MM.1S (cell line): Measurements from ENCODE around the gene POLR3A.

Experiments used
- DNase-seq: peaks from one replicate; pipeline ENCODE4 v3.0.0-alpha.2; 2015
- H2AFZ ChIP-seq: fragments of 300-600 bp; sonication (generic); 2 replicates; pipeline ENCODE4 v1.6.0; 2016; ENCODE audit warnings: antibody characterized with exemption, low read length
- H3F3A ChIP-seq: fragments of 300-600 bp; sonication (generic); 2 replicates; pipeline ENCODE4 v1.6.1; 2016; ENCODE audit warnings: mild to moderate bottlenecking, antibody characterized with exemption, low read length, moderate library complexity, mixed read lengths; ENCODE audit not compliant: insufficient read depth
- H3K27ac ChIP-seq: fragments of 300-600 bp; sonication (generic); 2 replicates; pipeline ENCODE4 v1.5.1; 2016; ENCODE audit warnings: mild to moderate bottlenecking, low read length
- H3K27me3 ChIP-seq: fragments of 300-600 bp; sonication (generic); replicated peaks from 2 replicates; pipeline ENCODE4 v1.6.0; 2016; ENCODE audit warnings: low read length; ENCODE audit not compliant: insufficient read depth
- H3K36me3 ChIP-seq: fragments of 300-600 bp; sonication (generic); replicated peaks from 2 replicates; pipeline ENCODE4 v1.6.1; 2016; ENCODE audit warnings: mild to moderate bottlenecking, low read length, mixed read lengths; ENCODE audit not compliant: insufficient read depth
- H3K4me1 ChIP-seq: fragments of 300-600 bp; sonication (generic); 2 replicates; pipeline ENCODE4 v1.6.1; 2016; ENCODE audit warnings: low read length, mixed read lengths
- H3K4me2 ChIP-seq: fragments of 300-600 bp; sonication (generic); 2 replicates; pipeline ENCODE4 v1.6.0; 2016; ENCODE audit warnings: low read depth, low read length
- H3K4me3 ChIP-seq: fragments of 300-600 bp; sonication (generic); 2 replicates; pipeline ENCODE4 v1.5.1; 2016; ENCODE audit warnings: low read length, mixed read lengths
- H3K79me2 ChIP-seq: fragments of 300-600 bp; sonication (generic); 2 replicates; pipeline ENCODE4 v1.6.1; 2016; ENCODE audit warnings: mixed run types, low read length, mixed read lengths
- H3K9ac ChIP-seq: fragments of 300-600 bp; sonication (generic); 2 replicates; pipeline ENCODE4 v1.6.1; 2016; ENCODE audit warnings: low read length, mixed read lengths
- H3K9me2 ChIP-seq: fragments of 300-600 bp; sonication (generic); replicated peaks from 2 replicates; pipeline ENCODE4 v1.6.1; 2016; ENCODE audit warnings: mild to moderate bottlenecking, low read length, mixed read lengths; ENCODE audit not compliant: insufficient read depth
- H3K9me3 ChIP-seq: fragments of 300-600 bp; sonication (generic); replicated peaks from 2 replicates; pipeline ENCODE4 v1.6.1; 2016; ENCODE audit warnings: mild to moderate bottlenecking, low read length, mixed read lengths; ENCODE audit not compliant: insufficient read depth
- H4K20me1 ChIP-seq: fragments of 300-600 bp; sonication (generic); 2 replicates; pipeline ENCODE4 v1.6.1; 2016; ENCODE audit warnings: mild to moderate bottlenecking, low read length, moderate library complexity, mixed read lengths; ENCODE audit not compliant: insufficient read depth
- EZH2 ChIP-seq: fragments of 300-600 bp; sonication (generic); optimal IDR thresholded peaks from 2 replicates; pipeline ENCODE3; 2017; ENCODE audit warnings: low read depth, mild to moderate bottlenecking, antibody characterized with exemption, low read length, mixed read lengths
- EZH2phosphoT487 ChIP-seq: fragments of 300-600 bp; sonication (generic); IDR thresholded peaks from 2 replicates; pipeline ENCODE4 v1.6.1; 2018; ENCODE audit warnings: antibody characterized with exemption, low read length
- TF ChIP-seq, protein P1 (sequence below): fragments of 300-600 bp; sonication (generic); IDR thresholded peaks from 2 replicates; pipeline ENCODE4 v1.5.1; 2016; ENCODE audit warnings: antibody characterized with exemption, low read length, mixed read lengths

The POLR3A gene

DNA sequence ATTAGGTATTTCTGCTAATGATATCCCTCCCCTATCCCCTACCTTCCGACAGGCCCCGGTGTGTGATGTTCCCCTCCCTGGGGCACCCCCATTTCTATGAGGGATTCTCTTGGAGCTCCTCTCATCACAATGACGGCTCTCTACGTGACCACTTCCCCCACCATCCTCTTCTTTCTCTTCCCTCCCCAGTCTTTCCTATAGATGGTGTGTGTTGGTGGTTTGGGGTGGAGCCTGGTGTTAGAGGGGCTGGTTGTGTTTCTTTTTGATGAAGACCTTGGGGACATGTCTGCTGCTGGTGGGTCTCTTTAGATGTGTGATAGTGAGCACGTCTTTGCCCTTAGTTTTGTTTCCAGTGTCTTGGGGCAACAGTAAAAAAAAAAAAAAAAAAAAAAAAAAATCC lies 33.0 kb upstream of the POLR3A start:
- Histone ChIP-seq H3K4me2 (no peak overlapping the region), H3K9me2 (no peaks in the 10 kb centered on the region), H3K27me3 (no peaks in the 10 kb centered on the region), H3F3A (no peaks in the 10 kb centered on the region), H3K9me3 (no peaks in the 10 kb centered on the region), H3K9ac (no peak overlapping the region), H3K36me3 (no peaks in the 10 kb centered on the region), H3K4me3 (no peak overlapping the region), H3K4me1 (no peaks in the 10 kb centered on the region), H4K20me1 (no peaks in the 10 kb centered on the region), H3K79me2 (no peaks in the 10 kb centered on the region), H2AFZ (no peak overlapping the region), H3K27ac (no peak overlapping the region)
- TF ChIP-seq EZH2 (no peak), EZH2phosphoT487 (no peak)
- TF ChIP-seq, protein P1, sequence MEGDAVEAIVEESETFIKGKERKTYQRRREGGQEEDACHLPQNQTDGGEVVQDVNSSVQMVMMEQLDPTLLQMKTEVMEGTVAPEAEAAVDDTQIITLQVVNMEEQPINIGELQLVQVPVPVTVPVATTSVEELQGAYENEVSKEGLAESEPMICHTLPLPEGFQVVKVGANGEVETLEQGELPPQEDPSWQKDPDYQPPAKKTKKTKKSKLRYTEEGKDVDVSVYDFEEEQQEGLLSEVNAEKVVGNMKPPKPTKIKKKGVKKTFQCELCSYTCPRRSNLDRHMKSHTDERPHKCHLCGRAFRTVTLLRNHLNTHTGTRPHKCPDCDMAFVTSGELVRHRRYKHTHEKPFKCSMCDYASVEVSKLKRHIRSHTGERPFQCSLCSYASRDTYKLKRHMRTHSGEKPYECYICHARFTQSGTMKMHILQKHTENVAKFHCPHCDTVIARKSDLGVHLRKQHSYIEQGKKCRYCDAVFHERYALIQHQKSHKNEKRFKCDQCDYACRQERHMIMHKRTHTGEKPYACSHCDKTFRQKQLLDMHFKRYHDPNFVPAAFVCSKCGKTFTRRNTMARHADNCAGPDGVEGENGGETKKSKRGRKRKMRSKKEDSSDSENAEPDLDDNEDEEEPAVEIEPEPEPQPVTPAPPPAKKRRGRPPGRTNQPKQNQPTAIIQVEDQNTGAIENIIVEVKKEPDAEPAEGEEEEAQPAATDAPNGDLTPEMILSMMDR = no peak
- DNase-seq = no peak

DNA sequence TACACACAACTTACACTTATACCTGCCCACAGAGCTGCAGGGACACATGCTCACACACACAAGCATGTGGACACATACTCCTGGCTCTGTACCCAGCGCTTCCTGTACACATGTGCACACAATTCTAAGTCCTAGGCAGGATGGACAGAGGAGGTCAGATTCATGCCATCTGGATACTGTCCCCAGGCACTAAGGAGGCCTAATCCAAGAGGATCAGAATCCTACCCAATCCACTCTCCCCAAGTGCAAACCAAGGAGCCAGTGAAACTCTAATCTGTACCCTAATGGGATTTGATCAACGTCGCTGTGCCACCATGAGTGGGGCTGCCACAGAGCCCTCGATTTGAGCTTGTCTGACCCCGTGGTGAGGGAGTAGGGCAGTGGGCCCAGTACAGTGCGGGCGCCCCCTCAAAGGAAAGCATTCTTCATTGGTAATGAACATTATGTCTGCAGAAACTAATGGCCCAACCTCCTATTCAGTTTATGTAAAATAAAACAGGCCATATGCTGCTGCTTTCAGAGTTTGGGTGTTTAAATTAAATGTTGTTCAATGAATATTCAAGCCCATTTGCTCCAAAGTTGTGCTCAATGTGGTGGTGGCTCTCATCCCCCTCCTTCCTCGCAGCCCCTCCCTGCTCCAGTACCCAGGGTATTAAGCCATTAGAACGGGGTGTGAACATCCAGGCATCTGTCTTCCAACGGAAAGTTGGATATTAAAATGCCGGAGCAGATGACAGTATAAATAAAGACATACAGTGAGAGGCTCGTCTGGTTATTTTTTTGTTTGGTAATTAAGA lies 30.8 kb upstream of the POLR3A start:
- H4K20me1 ChIP-seq = no peaks in the 10 kb centered on the region
- H3F3A ChIP-seq = no peaks in the 10 kb centered on the region
- H3K9me2 ChIP-seq = no peaks in the 10 kb centered on the region
- H3K36me3 ChIP-seq = no peaks in the 10 kb centered on the region
- no peaks in the 10 kb centered on the region for H3K4me1 ChIP-seq
- no peak overlapping the region for H3K9ac ChIP-seq
- H3K79me2 ChIP-seq = no peaks in the 10 kb centered on the region
- H3K4me2 ChIP-seq = no peak overlapping the region
- TF ChIP-seq EZH2phosphoT487 = no peak
- TF ChIP-seq, protein P1 = no peak
- no peak for TF ChIP-seq EZH2
- H2AFZ ChIP-seq = no peak overlapping the region
- no peak overlapping the region for H3K27ac ChIP-seq
- H3K27me3 ChIP-seq = no peaks in the 10 kb centered on the region
- H3K4me3 ChIP-seq = no peak overlapping the region
- no peaks in the 10 kb centered on the region for H3K9me3 ChIP-seq
- no peak for DNase-seq

DNA sequence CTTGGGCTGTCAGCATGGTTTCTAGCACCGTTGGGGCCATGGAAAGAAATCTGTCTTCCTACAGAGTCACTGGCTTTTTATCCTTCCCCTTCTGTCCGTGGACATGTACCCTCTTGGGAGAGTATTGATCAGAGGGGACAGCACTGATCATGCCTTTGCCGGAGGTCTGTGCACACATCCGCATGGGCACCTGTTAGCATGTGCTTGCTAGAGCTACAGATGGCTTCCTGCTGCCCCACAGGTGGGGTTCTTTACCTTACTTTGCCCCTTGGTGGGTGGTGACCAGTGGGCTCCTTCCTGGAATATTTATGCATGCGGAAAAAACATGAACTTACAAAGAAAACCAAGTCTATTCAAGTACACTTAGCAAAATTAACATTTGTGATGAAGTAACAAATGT lies 29.2 kb upstream of the POLR3A start:
- H3K79me2 ChIP-seq = no peaks in the 10 kb centered on the region
- no peak overlapping the region for H3K9ac ChIP-seq
- no peaks in the 10 kb centered on the region for H3K4me1 ChIP-seq
- H3K4me2 ChIP-seq = no peak overlapping the region
- no peak overlapping the region for H3K4me3 ChIP-seq
- H2AFZ ChIP-seq = no peak overlapping the region
- no peak for DNase-seq
- H3K27me3 ChIP-seq = no peaks in the 10 kb centered on the region
- no peak overlapping the region for H3K27ac ChIP-seq
- no peaks in the 10 kb centered on the region for H3F3A ChIP-seq
- no peaks in the 10 kb centered on the region for H3K9me2 ChIP-seq
- no peaks in the 10 kb centered on the region for H3K9me3 ChIP-seq
- no peak for TF ChIP-seq EZH2
- TF ChIP-seq EZH2phosphoT487 = no peak
- TF ChIP-seq, protein P1 = no peak
- H4K20me1 ChIP-seq = no peaks in the 10 kb centered on the region
- H3K36me3 ChIP-seq = no peaks in the 10 kb centered on the region
